ENCODE measurements around the gene TMEM106B. TPM values are rescaled to one million over a fixed set of nuclear protein-coding genes. Genes with fewer than 3 reads are reported as not detected.
"Not testable (repeated sequence)": the region's sequence is repeated elsewhere in the genome, so short reads cannot be mapped to it uniquely, and the experiment has no call there.

The TMEM106B gene
- total RNA-seq, 1 experiment from 2014 or later = 46.8 TPM

GRCh38 chr7:12221414-12221813 lies 10.3 kb downstream of the TMEM106B start:
- Histone ChIP-seq H3K27me3 (replicated peaks; ENCODE audit: control insufficient read depth, insufficient read depth, low read length) (no peaks in the 10 kb centered on the region), H3K9me3 (no peaks in the 10 kb centered on the region), H3K4me3 (ENCODE audit: low read depth, low read length) (no peak overlapping the region), H3K36me3 (ENCODE audit: control insufficient read depth, insufficient read depth, low read length) (no peaks in the 10 kb centered on the region; the same call in 1 of the 2 replicates), H3K4me1 (no peaks in the 10 kb centered on the region)
- Mint-ChIP-seq H3K36me3 (ENCODE audit: insufficient read depth, unreplicated experiment) (peaks cover 27% of the 10 kb centered on the region), H3K4me1 (ENCODE audit: low read depth, unreplicated experiment) (no peaks in the 10 kb centered on the region), H3K27me3 (ENCODE audit: insufficient read depth, unreplicated experiment) (no peaks in the 10 kb centered on the region), H3K4me3 (ENCODE audit: unreplicated experiment) (no peak overlapping the region), H3K27ac (ENCODE audit: unreplicated experiment) (no peak overlapping the region), H3K9me3 (ENCODE audit: unreplicated experiment) (no peaks in the 10 kb centered on the region)
- intact Hi-C loops (cut with micrococcal nuclease; ENCODE audit: unreplicated experiment) = no loop called here
- BruUV-seq (replicated peaks) = no TSS peak
- TF ChIP-seq, protein P1, sequence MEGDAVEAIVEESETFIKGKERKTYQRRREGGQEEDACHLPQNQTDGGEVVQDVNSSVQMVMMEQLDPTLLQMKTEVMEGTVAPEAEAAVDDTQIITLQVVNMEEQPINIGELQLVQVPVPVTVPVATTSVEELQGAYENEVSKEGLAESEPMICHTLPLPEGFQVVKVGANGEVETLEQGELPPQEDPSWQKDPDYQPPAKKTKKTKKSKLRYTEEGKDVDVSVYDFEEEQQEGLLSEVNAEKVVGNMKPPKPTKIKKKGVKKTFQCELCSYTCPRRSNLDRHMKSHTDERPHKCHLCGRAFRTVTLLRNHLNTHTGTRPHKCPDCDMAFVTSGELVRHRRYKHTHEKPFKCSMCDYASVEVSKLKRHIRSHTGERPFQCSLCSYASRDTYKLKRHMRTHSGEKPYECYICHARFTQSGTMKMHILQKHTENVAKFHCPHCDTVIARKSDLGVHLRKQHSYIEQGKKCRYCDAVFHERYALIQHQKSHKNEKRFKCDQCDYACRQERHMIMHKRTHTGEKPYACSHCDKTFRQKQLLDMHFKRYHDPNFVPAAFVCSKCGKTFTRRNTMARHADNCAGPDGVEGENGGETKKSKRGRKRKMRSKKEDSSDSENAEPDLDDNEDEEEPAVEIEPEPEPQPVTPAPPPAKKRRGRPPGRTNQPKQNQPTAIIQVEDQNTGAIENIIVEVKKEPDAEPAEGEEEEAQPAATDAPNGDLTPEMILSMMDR (IDR thresholded peaks at IDR 0.05; ENCODE audit: insufficient read depth in 1 of 2, low read depth in 1 of 2, low read length in 1 of 2, severe bottlenecking in 1 of 2, unreplicated experiment in 1 of 2) = no peak
- DNase-seq = no peak
- ChIA-PET POLR2A (no interaction called here), CTCF (no interaction called here)

- Histone ChIP-seq H3K36me3 (ENCODE audit: control insufficient read depth, insufficient read depth, low read length) (no peaks in the 10 kb centered on the region; the same call in 1 of the 2 replicates), H3K4me1 (no peaks in the 10 kb centered on the region), H3K4me3 (ENCODE audit: low read depth, low read length) (no peak overlapping the region), H3K27me3 (replicated peaks; ENCODE audit: control insufficient read depth, insufficient read depth, low read length) (no peaks in the 10 kb centered on the region), H3K9me3 (no peaks in the 10 kb centered on the region)
- Mint-ChIP-seq H3K9me3 (ENCODE audit: unreplicated experiment) (no peaks in the 10 kb centered on the region), H3K4me1 (ENCODE audit: low read depth, unreplicated experiment) (no peaks in the 10 kb centered on the region), H3K27me3 (ENCODE audit: insufficient read depth, unreplicated experiment) (no peaks in the 10 kb centered on the region), H3K27ac (ENCODE audit: unreplicated experiment) (no peak overlapping the region), H3K4me3 (ENCODE audit: unreplicated experiment) (no peak overlapping the region), H3K36me3 (ENCODE audit: insufficient read depth, unreplicated experiment) (peaks cover 30% of the 10 kb centered on the region)
- POLR2A ChIA-PET = no interaction called here
- TF ChIP-seq, protein P1 (IDR thresholded peaks at IDR 0.05; ENCODE audit: insufficient read depth in 1 of 2, low read depth in 1 of 2, low read length in 1 of 2, severe bottlenecking in 1 of 2, unreplicated experiment in 1 of 2) = no peak
- intact Hi-C loops (cut with micrococcal nuclease; ENCODE audit: unreplicated experiment) = no loop called here
- CTCF ChIA-PET = interaction anchor here (0.6 kb wide), 1 partner anchor 62 kb away, joined by 3 read pairs; no protein-coding TSS in a partner anchor
- no TSS peak for BruUV-seq (replicated peaks)
- DNase-seq = no peak
Observed at GRCh38 chr7:12222889-12223579, 11.9 kb downstream of the TMEM106B start.

GRCh38 chr7:12225017-12225416 lies 13.9 kb downstream of the TMEM106B start:
- BruUV-seq (replicated peaks); intact Hi-C loops (cut with micrococcal nuclease; ENCODE audit: unreplicated experiment): not testable (repeated sequence)

More at GRCh38 chr7:12225017-12225416, 13.9 kb downstream of the TMEM106B start:
- H3K9me3 Mint-ChIP-seq (ENCODE audit: unreplicated experiment); H3K27me3 ChIP-seq (replicated peaks; ENCODE audit: control insufficient read depth, insufficient read depth, low read length); CTCF ChIA-PET; H3K4me1 ChIP-seq; H3K9me3 ChIP-seq; H3K4me3 ChIP-seq (ENCODE audit: low read depth, low read length); H3K27me3 Mint-ChIP-seq (ENCODE audit: insufficient read depth, unreplicated experiment); POLR2A ChIA-PET; H3K4me3 Mint-ChIP-seq (ENCODE audit: unreplicated experiment); H3K36me3 ChIP-seq (ENCODE audit: control insufficient read depth, insufficient read depth, low read length); H3K27ac Mint-ChIP-seq (ENCODE audit: unreplicated experiment); DNase-seq; H3K4me1 Mint-ChIP-seq (ENCODE audit: low read depth, unreplicated experiment): not testable (repeated sequence)
- H3K36me3 Mint-ChIP-seq (ENCODE audit: insufficient read depth, unreplicated experiment) = peaks cover 24% of the 10 kb centered on the region

All from Caco-2 (cell line).